Measurements from ENCODE around the gene BTBD1.

- TF ChIP-seq, protein P1, sequence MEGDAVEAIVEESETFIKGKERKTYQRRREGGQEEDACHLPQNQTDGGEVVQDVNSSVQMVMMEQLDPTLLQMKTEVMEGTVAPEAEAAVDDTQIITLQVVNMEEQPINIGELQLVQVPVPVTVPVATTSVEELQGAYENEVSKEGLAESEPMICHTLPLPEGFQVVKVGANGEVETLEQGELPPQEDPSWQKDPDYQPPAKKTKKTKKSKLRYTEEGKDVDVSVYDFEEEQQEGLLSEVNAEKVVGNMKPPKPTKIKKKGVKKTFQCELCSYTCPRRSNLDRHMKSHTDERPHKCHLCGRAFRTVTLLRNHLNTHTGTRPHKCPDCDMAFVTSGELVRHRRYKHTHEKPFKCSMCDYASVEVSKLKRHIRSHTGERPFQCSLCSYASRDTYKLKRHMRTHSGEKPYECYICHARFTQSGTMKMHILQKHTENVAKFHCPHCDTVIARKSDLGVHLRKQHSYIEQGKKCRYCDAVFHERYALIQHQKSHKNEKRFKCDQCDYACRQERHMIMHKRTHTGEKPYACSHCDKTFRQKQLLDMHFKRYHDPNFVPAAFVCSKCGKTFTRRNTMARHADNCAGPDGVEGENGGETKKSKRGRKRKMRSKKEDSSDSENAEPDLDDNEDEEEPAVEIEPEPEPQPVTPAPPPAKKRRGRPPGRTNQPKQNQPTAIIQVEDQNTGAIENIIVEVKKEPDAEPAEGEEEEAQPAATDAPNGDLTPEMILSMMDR (conservative IDR thresholded peaks at IDR 0.05; ENCODE audit: low read depth, low read length): no peak
- no peak for TF ChIP-seq EZH2 (IDR thresholded peaks at IDR 0.05; ENCODE audit: borderline replicate concordance, low read depth, low read length, poor library complexity, severe bottlenecking)
Measured at GRCh38 chr15:83092309-83092976, 25.4 kb upstream of the BTBD1 start.

Measured in A673 (cell line).